Mesothelial cell of epicardium (in vitro differentiated cells): ENCODE results near the gene LRRC28. TPM values are rescaled to one million over a fixed set of nuclear protein-coding genes. Genes with fewer than 3 reads are reported as not detected.

ENCODE experiments used
- DNase-seq, 2 experiments: peaks; one replicate each; pipeline ENCODE4 v3.0.0; 2021; ENCODE audit warnings: low spot score in 2 of 2; ENCODE audit not compliant: unreplicated experiment in 2 of 2
- H3K27ac Mint-ChIP-seq: 2 replicates; pipeline ENCODE4 v1.8.0; 2021; ENCODE audit warnings: mixed read lengths
- H3K27me3 Mint-ChIP-seq: 2 replicates; pipeline ENCODE4 v1.8.0; 2021; ENCODE audit warnings: low read depth, mixed read lengths
- H3K36me3 Mint-ChIP-seq: 2 replicates; pipeline ENCODE4 v1.8.0; 2021; ENCODE audit warnings: mixed read lengths
- H3K4me1 Mint-ChIP-seq: 2 replicates; pipeline ENCODE4 v1.8.0; 2021; ENCODE audit warnings: mixed read lengths
- H3K4me3 Mint-ChIP-seq: 2 replicates; pipeline ENCODE4 v1.8.0; 2021; ENCODE audit warnings: mild to moderate bottlenecking, moderate library complexity, mixed read lengths
- H3K9me3 Mint-ChIP-seq: 2 replicates; pipeline ENCODE4 v1.8.0; 2021; ENCODE audit warnings: mixed read lengths
- total RNA-seq: library from RNA; stranded (reverse); gene quantifications from 3 replicates; pipeline ENCODE4 v1.2.1, GENCODE V29; 2021
- TF ChIP-seq, protein P1 (sequence below): fragments of 200-600 bp; sonication (generic); IDR thresholded peaks from one replicate; pipeline ENCODE4 v1.5.0; 2021; ENCODE audit warnings: antibody characterized with exemption; ENCODE audit not compliant: unreplicated experiment

LRRC28 gene
- total RNA-seq, 1 donor from 2014 or later, result 29.3 TPM

DNA sequence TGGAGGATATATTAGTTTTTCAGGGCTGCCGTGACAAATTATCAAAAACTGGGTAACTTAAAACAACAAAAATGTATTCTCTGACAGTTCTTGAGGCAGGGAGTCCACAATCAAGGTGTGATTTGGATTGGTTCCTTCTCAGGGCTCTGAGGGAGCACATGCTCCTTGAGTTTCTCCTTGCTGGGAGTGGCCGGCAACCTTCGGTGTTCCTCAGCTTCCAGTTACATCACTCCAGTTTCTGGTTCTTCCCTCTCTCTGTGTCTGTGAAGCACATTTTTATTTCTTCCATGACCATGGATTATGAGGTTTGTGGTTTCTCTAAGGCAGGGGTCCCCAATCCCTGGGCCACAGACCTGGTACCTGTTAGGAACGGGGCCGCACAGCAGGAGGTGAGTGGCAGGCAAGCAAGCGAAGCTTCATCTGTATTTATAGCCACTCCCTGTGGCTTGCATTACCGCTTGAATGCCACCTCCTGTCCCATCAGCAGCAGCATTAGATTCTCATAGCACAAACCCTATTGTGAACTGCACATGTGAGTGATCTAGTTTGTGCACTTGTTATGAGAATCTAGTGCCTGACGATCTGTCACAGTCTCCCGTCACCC lies 24.3 kb downstream of the LRRC28 start:
- no peak overlapping the region for H3K27ac Mint-ChIP-seq
- peaks cover 9% of the 10 kb centered on the region for H3K9me3 Mint-ChIP-seq
- peaks cover 20% of the 10 kb centered on the region for H3K36me3 Mint-ChIP-seq
- H3K4me1 Mint-ChIP-seq, result no peaks in the 10 kb centered on the region
- H3K27me3 Mint-ChIP-seq, result no peaks in the 10 kb centered on the region
- TF ChIP-seq, protein P1, sequence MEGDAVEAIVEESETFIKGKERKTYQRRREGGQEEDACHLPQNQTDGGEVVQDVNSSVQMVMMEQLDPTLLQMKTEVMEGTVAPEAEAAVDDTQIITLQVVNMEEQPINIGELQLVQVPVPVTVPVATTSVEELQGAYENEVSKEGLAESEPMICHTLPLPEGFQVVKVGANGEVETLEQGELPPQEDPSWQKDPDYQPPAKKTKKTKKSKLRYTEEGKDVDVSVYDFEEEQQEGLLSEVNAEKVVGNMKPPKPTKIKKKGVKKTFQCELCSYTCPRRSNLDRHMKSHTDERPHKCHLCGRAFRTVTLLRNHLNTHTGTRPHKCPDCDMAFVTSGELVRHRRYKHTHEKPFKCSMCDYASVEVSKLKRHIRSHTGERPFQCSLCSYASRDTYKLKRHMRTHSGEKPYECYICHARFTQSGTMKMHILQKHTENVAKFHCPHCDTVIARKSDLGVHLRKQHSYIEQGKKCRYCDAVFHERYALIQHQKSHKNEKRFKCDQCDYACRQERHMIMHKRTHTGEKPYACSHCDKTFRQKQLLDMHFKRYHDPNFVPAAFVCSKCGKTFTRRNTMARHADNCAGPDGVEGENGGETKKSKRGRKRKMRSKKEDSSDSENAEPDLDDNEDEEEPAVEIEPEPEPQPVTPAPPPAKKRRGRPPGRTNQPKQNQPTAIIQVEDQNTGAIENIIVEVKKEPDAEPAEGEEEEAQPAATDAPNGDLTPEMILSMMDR, result no peak
- H3K4me3 Mint-ChIP-seq, result no peak overlapping the region
- DNase-seq, result no peak

DNA sequence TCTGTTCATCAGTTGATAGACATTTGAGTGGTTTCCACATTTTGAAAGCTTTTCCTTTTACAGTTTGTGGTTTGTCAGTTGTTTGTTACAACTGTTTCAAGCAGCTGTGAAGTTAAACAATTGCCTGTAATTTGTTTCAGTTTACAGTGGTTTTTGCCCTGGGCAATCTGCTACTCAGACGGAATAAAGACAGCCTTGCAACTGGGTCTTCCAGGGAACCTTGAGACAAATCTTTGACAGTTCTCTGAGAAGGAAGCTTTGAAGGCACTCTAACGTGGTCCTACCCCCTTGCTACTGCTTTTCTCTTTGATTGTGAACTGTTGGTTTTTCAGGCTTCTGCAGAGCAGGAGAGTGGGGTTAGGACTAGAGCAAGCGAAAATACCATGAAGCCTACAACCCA lies 28.0 kb downstream of the LRRC28 start:
- Mint-ChIP-seq H3K36me3 (peaks cover 21% of the 10 kb centered on the region), H3K9me3 (peaks cover 9% of the 10 kb centered on the region), H3K27ac (no peak overlapping the region), H3K27me3 (no peaks in the 10 kb centered on the region), H3K4me1 (no peaks in the 10 kb centered on the region), H3K4me3 (no peak overlapping the region)
- DNase-seq, result no peak
- TF ChIP-seq, protein P1, result no peak

DNA sequence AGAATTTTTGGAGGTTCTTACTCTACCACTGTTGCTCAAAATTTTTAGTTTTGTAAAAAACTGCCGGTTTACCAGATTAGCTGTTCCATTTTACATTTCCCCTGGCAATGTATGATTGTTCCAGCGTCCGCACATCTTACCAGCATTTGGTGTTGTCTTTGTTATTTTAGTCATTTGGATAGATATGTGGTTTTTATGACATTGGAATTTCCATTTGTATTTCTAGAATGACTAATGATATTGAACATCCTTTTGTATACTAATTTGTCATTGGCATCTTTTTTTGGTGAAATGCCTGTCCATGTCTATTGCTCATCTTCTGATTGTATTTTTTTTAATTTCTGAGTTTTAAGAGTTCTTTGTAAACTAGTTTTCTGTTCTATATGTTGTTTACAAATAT lies 28.5 kb downstream of the LRRC28 start:
- H3K27me3 Mint-ChIP-seq, result no peaks in the 10 kb centered on the region
- H3K9me3 Mint-ChIP-seq, result peaks cover 9% of the 10 kb centered on the region
- DNase-seq, result no peak
- H3K4me1 Mint-ChIP-seq, result no peaks in the 10 kb centered on the region
- TF ChIP-seq, protein P1, result no peak
- H3K4me3 Mint-ChIP-seq, result no peak overlapping the region
- H3K27ac Mint-ChIP-seq, result no peak overlapping the region
- peaks cover 21% of the 10 kb centered on the region for H3K36me3 Mint-ChIP-seq

DNA sequence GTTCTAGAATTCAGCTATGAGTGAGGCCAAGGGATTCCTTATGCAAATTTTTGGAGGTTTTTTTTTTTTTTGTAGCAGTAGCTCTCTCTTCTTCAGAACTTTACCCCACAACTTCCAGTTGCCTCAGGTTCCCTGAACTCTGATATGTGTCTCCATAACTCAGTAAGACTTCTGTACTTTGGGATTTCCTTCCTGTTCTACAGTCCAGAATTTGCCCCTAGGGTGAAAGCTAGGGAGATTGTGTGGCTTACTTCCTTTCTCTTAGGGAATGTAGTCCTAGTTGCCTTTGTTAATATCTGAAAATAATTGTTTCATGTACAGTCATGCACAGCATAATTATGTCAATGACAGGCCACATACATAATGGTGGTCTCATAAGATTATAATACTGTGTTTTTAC lies 30.8 kb downstream of the LRRC28 start:
- Mint-ChIP-seq H3K4me3 (no peak overlapping the region), H3K9me3 (peaks cover 9% of the 10 kb centered on the region), H3K4me1 (no peaks in the 10 kb centered on the region), H3K27me3 (no peaks in the 10 kb centered on the region), H3K27ac (no peak overlapping the region), H3K36me3 (peaks cover 21% of the 10 kb centered on the region)
- no peak for DNase-seq
- TF ChIP-seq, protein P1, result no peak

DNA sequence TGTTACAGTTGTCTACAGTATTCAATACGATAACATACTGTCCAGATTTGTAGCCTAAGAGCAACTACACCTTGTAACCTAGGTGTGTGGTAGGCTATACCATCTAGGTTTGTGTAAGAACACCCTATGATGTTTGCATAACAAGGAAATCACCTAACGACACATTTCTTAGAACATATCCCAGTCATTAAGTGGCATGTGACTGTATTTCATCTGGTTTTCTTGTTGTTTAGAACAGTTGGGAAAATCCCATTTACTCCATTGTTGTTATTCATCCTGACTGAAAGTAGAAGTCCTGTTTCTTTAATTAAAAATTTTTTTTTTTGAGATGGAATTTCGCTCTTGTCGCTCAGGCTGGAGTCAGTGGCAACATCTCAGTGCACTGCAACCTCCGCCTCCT lies 31.3 kb downstream of the LRRC28 start:
- TF ChIP-seq, protein P1, result no peak
- Mint-ChIP-seq H3K27ac (no peak overlapping the region), H3K27me3 (no peaks in the 10 kb centered on the region), H3K36me3 (peaks cover 19% of the 10 kb centered on the region), H3K9me3 (peaks cover 9% of the 10 kb centered on the region), H3K4me3 (no peak overlapping the region), H3K4me1 (peaks cover 2% of the 10 kb centered on the region)
- no peak for DNase-seq

DNA sequence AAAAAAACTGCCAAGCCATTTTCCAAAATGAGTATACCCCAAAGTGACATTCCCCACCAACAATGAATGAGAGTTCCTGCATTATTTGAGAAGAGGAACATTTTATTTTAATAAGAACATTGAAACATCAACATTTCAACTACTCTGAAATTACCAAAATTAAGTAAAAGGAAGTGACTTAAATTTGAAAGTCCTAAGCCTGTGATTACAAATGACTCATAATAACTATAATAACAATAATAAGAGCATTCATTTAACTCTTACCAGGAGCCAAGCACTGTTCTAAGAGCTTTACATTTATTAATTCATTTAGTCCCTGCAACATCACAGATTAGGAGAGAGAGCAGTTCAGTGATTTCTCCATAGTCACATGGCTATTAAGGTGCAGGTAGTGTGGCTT lies 32.4 kb downstream of the LRRC28 start:
- Mint-ChIP-seq H3K27me3 (no peaks in the 10 kb centered on the region), H3K36me3 (peaks cover 16% of the 10 kb centered on the region), H3K4me3 (no peak overlapping the region), H3K27ac (no peak overlapping the region), H3K9me3 (peaks cover 8% of the 10 kb centered on the region), H3K4me1 (peaks cover 5% of the 10 kb centered on the region)
- TF ChIP-seq, protein P1, result no peak
- no peak for DNase-seq
